HG03175 (cell line): Measurements from ENCODE around the gene CLEC2L.

Source experiments
- ATAC-seq: cut with Tn5 transposase; IDR thresholded peaks from one replicate; pipeline ENCODE4 v1.9.1; 2021; ENCODE audit warnings: mild to moderate bottlenecking, moderate library complexity; ENCODE audit not compliant: unreplicated experiment

Gene CLEC2L

GRCh38 chr7:139573871-139574270 lies 50.4 kb downstream of the CLEC2L start:
- ATAC-seq, result no peak

- ATAC-seq, result no peak
These were observed 51.3 kb downstream of the CLEC2L start for GRCh38 chr7:139574618-139575337.

GRCh38 chr7:139575338-139575680 lies 51.8 kb downstream of the CLEC2L start:
- no peak for ATAC-seq

- no peak for ATAC-seq
These were observed 52.9 kb downstream of the CLEC2L start for GRCh38 chr7:139576179-139576973.

- no peak for ATAC-seq
These were observed 57.0 kb downstream of the CLEC2L start for GRCh38 chr7:139580435-139580834.

GRCh38 chr7:139582130-139582650 lies 58.7 kb downstream of the CLEC2L start:
- no peak for ATAC-seq

- no peak for ATAC-seq
These were observed 59.2 kb downstream of the CLEC2L start for GRCh38 chr7:139582671-139583155.

GRCh38 chr7:139583826-139584553 lies 60.5 kb downstream of the CLEC2L start:
- no peak for ATAC-seq

GRCh38 chr7:139585042-139585441 lies 61.6 kb downstream of the CLEC2L start:
- no peak for ATAC-seq

- ATAC-seq, result no peak
These were observed 62.8 kb downstream of the CLEC2L start for GRCh38 chr7:139586286-139586685.

- no peak for ATAC-seq
These were observed 64.0 kb downstream of the CLEC2L start for GRCh38 chr7:139587535-139587934.

- no peak for ATAC-seq
These were observed 65.1 kb downstream of the CLEC2L start for GRCh38 chr7:139588632-139589031.

GRCh38 chr7:139589474-139589873 lies 66.0 kb downstream of the CLEC2L start:
- ATAC-seq, result no peak

- ATAC-seq, result no peak
These were observed 68.2 kb downstream of the CLEC2L start for GRCh38 chr7:139591550-139592195.

GRCh38 chr7:139592801-139593461 lies 69.4 kb downstream of the CLEC2L start:
- ATAC-seq, result no peak

GRCh38 chr7:139594090-139594489 lies 70.6 kb downstream of the CLEC2L start:
- ATAC-seq, result no peak
